PFSK-1 (cell line): Measurements from ENCODE around the gene FADS1.

ENCODE experiments used
- FOXP2 ChIP-seq: optimal IDR thresholded peaks from 2 replicates; pipeline ENCODE3; 2011; ENCODE audit warnings: borderline replicate concordance, control low read depth, inconsistent platforms; ENCODE audit not compliant: insufficient read depth; ENCODE audit errors: extremely low read length, extremely low read depth
- POLR2AphosphoS5 ChIP-seq: IDR thresholded peaks from 2 replicates; pipeline ENCODE4 v1.6.1; 2012; ENCODE audit warnings: low read depth, mild to moderate bottlenecking, control low read depth, low read length, moderate library complexity
- SIN3A ChIP-seq: IDR thresholded peaks from 2 replicates; pipeline ENCODE4 v1.6.1; 2012; ENCODE audit warnings: mild to moderate bottlenecking, low read length, moderate library complexity, borderline replicate concordance; ENCODE audit not compliant: insufficient read depth
- TAF1 ChIP-seq: IDR thresholded peaks from 2 replicates; pipeline ENCODE4 v1.6.1; 2012; ENCODE audit warnings: low read length, control low read depth, borderline replicate concordance; ENCODE audit not compliant: insufficient read depth
- TF ChIP-seq, protein P1 (sequence below), 2 experiments: IDR thresholded peaks; 2 replicates each; pipeline versions ENCODE4 v1.6.1 to v1.8.0; 2011 to 2012; ENCODE audit warnings: low read depth in 2 of 2, low read length in 2 of 2, control low read depth in 1 of 2, inconsistent platforms in 1 of 2, mild to moderate bottlenecking in 1 of 2, moderate library complexity in 1 of 2; ENCODE audit not compliant: insufficient read depth in 1 of 2

The FADS1 gene

DNA sequence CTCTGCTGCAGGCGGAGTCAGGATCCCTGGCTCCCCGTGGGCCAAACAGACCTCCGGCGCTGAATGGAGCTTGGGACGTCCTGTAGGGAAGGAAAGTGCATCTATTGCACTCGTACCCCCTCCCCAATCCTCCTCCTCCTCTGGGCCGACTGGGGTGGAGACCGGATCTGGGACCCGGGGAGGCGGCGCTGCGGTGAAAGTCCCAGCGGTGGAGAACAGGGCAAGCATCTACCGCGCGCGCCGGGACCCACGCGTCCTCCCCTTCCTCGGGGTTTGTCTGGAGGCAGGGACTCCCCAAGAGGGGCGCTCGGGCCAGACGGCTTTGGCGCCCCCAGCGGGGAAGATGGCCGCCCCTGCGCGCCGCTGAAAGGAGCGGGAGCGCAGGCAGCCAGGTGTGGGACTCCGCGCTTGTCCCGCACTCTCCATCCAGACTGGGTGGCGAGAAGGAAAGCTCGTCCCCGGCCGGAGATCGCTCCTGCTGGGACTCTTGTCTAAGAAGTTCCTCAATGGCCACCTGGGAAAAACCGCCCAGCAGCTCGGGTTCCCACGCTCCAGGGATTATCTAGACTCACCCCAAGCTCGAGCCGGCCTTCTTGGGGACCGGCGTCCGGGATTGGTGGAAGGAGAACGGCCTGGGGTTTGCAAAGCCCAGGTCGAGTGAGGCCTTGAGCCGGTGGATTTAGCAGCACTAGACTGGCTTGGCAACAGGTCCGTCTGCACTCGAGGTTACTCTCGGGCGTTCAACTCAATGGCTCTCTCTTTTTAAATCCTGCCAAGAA is 12.0 kb upstream of the FADS1 start:
- TF ChIP-seq POLR2AphosphoS5, result no peak
- TF ChIP-seq TAF1, result no peak
- TF ChIP-seq SIN3A, result no peak
- no peak for TF ChIP-seq FOXP2
- TF ChIP-seq, protein P1, sequence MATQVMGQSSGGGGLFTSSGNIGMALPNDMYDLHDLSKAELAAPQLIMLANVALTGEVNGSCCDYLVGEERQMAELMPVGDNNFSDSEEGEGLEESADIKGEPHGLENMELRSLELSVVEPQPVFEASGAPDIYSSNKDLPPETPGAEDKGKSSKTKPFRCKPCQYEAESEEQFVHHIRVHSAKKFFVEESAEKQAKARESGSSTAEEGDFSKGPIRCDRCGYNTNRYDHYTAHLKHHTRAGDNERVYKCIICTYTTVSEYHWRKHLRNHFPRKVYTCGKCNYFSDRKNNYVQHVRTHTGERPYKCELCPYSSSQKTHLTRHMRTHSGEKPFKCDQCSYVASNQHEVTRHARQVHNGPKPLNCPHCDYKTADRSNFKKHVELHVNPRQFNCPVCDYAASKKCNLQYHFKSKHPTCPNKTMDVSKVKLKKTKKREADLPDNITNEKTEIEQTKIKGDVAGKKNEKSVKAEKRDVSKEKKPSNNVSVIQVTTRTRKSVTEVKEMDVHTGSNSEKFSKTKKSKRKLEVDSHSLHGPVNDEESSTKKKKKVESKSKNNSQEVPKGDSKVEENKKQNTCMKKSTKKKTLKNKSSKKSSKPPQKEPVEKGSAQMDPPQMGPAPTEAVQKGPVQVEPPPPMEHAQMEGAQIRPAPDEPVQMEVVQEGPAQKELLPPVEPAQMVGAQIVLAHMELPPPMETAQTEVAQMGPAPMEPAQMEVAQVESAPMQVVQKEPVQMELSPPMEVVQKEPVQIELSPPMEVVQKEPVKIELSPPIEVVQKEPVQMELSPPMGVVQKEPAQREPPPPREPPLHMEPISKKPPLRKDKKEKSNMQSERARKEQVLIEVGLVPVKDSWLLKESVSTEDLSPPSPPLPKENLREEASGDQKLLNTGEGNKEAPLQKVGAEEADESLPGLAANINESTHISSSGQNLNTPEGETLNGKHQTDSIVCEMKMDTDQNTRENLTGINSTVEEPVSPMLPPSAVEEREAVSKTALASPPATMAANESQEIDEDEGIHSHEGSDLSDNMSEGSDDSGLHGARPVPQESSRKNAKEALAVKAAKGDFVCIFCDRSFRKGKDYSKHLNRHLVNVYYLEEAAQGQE (IDR thresholded peaks at IDR 0.05; ENCODE audit: insufficient read depth in 1 of 2, low read depth in 2 of 2, low read length in 2 of 2), result no peak

- no peak for TF ChIP-seq POLR2AphosphoS5
- TF ChIP-seq, protein P1 (IDR thresholded peaks at IDR 0.05; ENCODE audit: insufficient read depth in 1 of 2, low read depth in 2 of 2, low read length in 2 of 2), result no peak
- TF ChIP-seq SIN3A, result no peak
- no peak for TF ChIP-seq FOXP2
- TF ChIP-seq TAF1, result no peak
Observed at GRCh38 chr11:61828379-61828628, 11.5 kb upstream of the FADS1 start.

DNA sequence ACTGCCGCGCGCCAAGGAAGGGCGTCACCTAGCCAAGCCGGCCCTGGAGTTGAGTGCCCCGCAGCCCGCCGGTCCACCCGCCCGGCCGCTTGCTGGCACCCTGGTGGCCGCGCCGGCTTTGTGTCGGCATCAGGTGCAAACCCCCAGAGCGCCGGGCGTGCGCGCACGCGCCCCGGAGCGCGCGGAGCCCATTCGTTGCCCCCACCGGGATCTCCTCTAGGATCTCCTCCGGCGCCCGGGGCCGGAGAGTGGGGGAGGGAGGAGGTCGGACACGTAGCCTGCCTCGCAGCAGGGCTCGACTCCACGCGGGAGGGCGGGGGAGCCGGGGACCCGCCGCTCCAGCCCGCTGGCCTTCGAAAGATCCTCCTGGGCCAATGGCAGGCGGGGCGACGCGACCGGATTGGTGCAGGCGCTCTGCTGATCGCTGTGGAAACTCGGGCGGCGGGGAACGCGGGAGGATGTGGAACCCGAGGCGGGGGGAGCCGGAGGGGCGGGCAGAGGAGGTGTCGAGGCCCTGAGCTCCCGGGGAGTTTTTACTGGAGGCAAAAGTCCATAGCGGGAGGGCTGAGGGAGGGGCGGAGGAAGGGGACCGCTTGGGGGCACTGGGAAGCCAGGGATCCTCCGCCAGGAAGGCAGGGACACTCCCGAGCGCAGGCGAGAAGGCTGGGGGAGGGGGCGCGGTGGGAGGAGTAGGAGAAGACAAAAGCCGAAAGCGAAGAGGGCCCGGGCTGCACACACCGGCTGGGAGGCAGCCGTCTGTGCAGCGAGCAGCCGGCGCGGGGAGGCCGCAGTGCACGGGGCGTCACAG is 11.0 kb upstream of the FADS1 start, which contains the start of gene FADS2:
TSS of gene FADS2 (plus strand) at position 730 of the 808 bp plus-strand sequence. CDS start 91 bp downstream, outside the sequence.
- TF ChIP-seq, protein P1 (IDR thresholded peaks at IDR 0.05; ENCODE audit: insufficient read depth in 1 of 2, low read depth in 2 of 2, low read length in 2 of 2), result no peak
- TF ChIP-seq POLR2AphosphoS5 (no peak), FOXP2 (no peak), SIN3A (no peak), TAF1 (no peak)

DNA sequence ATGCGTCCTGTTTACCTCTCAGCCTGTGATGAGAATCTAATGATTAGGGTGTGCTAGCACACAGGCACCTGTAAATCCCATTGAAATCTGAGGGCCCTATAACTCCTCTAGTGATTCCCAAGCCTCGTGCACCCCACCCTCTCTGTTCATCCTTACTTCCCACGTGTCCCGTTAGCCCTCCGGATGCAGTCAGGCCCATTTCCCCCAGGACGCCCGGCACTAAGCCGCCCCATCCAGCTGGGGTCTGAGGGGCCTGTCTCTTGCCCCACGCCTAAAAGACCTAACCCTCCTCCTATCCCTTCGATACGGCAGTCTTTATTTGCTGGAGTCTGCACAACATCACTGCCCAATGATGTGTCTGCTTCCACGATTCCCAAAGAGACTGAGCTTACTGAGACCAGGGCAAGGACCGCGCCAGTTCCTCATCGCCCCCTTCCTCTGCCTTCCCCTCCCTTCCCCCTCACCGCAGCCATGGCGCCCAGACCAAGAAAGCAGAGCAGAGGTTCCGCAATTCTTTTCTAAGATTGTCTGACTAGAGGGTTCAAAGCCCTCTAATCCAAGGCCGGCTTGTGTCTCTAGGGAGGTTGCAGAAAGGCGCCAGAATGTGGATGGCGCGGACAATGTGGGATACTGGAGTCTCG is 10.2 kb upstream of the FADS1 start:
- TF ChIP-seq, protein P1 (IDR thresholded peaks at IDR 0.05; ENCODE audit: insufficient read depth in 1 of 2, low read depth in 2 of 2, low read length in 2 of 2), result no peak
- TF ChIP-seq FOXP2 (no peak), TAF1 (no peak), SIN3A (no peak), POLR2AphosphoS5 (no peak)
